Progenitor cell of endocrine pancreas (in vitro differentiated cells): Measurements from ENCODE around the gene FBXW5. TPM values are rescaled to one million over a fixed set of nuclear protein-coding genes. Genes with fewer than 3 reads are reported as not detected.

Experiments
- DNase-seq: peaks from one replicate; pipeline ENCODE4 v3.0.0; 2021; ENCODE audit warnings: low spot score; ENCODE audit not compliant: unreplicated experiment
- H3K27ac Mint-ChIP-seq: 2 replicates; pipeline ENCODE4 v1.8.0; 2021; ENCODE audit warnings: mild to moderate bottlenecking, moderate library complexity, mixed read lengths
- H3K27me3 Mint-ChIP-seq: 2 replicates; pipeline ENCODE4 v1.8.0; 2021; ENCODE audit warnings: mixed read lengths
- H3K36me3 Mint-ChIP-seq: 2 replicates; pipeline ENCODE4 v1.8.0; 2022; ENCODE audit warnings: mixed read lengths; ENCODE audit not compliant: insufficient read depth
- H3K4me1 Mint-ChIP-seq: 2 replicates; pipeline ENCODE4 v1.8.0; 2021; ENCODE audit warnings: low read depth, mixed read lengths
- H3K4me3 Mint-ChIP-seq: 2 replicates; pipeline ENCODE4 v1.8.0; 2021; ENCODE audit warnings: low read depth, mild to moderate bottlenecking, moderate library complexity, mixed read lengths
- H3K9me3 Mint-ChIP-seq: 2 replicates; pipeline ENCODE4 v1.8.0; 2021; ENCODE audit warnings: low read depth, mixed read lengths
- long read RNA-seq: library from polyadenylated mRNA; unstranded; transcript quantifications from one replicate; pipeline ENCODE4 v2.0.0, GENCODE V29; 2020
- total RNA-seq: library from RNA; stranded (reverse); gene quantifications from 2 replicates; pipeline ENCODE4 v1.2.1, GENCODE V29; 2021
- TF ChIP-seq, protein P1 (sequence below): fragments of 200-600 bp; sonication (generic); IDR thresholded peaks from one replicate; pipeline ENCODE4 v1.5.0; 2021; ENCODE audit warnings: antibody characterized with exemption, mild to moderate bottlenecking; ENCODE audit not compliant: unreplicated experiment

FBXW5 gene, protein sequence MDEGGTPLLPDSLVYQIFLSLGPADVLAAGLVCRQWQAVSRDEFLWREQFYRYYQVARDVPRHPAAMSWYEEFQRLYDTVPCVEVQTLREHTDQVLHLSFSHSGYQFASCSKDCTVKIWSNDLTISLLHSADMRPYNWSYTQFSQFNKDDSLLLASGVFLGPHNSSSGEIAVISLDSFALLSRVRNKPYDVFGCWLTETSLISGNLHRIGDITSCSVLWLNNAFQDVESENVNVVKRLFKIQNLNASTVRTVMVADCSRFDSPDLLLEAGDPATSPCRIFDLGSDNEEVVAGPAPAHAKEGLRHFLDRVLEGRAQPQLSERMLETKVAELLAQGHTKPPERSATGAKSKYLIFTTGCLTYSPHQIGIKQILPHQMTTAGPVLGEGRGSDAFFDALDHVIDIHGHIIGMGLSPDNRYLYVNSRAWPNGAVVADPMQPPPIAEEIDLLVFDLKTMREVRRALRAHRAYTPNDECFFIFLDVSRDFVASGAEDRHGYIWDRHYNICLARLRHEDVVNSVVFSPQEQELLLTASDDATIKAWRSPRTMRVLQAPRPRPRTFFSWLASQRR
- 77.3 and 77.7 TPM in 2 replicates for total RNA-seq
- long read RNA-seq, transcript FBXW5-201 (9 exons, 2,274 nt), result major isoform, 22 of 44 reads
- long read RNA-seq, partial matches to known transcripts, result 9 of 44 reads
- long read RNA-seq, other reads (novel, unspliced or antisense), result 13 of 44 reads

DNA sequence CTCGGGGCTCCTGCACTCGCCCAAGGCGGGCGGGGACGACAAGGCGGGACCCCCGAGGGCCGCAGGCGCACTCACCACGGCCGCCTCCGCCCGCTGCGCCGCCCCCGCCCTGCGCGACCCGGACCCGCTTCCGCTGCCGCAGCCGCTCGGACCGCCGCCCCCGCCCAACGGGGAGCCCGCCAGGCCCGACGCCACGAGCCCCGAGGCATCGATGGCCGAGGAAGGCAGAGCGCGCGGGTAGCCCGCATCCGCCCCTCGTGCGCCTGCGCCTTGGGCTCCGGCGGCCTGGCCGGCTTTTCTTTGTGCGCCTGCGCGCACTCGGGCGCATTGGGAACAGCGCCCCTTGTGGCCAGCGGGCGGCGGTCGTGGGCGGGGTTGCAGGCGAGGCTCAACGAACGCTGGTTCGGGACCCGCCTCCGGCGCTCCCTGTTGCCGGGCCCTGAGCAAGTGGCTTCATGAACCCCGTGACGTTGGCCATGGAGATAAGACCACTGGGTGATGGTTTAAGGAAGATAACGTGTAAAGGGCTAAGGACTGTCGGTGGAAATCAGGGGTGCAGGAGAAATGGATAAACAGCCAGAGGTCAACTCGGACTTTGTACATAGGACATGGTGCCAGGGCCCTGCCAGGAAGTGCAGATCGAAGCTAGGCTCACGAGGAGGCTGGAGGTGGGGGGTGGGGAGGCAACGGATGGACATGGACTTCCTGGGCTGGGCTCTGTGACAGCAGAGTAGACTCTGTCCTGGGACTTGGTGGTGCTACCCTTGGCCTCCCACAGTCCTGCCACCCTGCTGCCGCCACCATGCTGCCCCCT, at the start of gene FBXW5, which contains the start of gene C8G:
FBXW5 (minus strand) TSS at position 220 of the 814 bp plus-strand sequence. CDS start 655 bp downstream, outside the sequence.
C8G (plus strand) TSS at position 725 of the 814 bp plus-strand sequence; CDS start at position 803, 78 bp downstream.
- TF ChIP-seq, protein P1, sequence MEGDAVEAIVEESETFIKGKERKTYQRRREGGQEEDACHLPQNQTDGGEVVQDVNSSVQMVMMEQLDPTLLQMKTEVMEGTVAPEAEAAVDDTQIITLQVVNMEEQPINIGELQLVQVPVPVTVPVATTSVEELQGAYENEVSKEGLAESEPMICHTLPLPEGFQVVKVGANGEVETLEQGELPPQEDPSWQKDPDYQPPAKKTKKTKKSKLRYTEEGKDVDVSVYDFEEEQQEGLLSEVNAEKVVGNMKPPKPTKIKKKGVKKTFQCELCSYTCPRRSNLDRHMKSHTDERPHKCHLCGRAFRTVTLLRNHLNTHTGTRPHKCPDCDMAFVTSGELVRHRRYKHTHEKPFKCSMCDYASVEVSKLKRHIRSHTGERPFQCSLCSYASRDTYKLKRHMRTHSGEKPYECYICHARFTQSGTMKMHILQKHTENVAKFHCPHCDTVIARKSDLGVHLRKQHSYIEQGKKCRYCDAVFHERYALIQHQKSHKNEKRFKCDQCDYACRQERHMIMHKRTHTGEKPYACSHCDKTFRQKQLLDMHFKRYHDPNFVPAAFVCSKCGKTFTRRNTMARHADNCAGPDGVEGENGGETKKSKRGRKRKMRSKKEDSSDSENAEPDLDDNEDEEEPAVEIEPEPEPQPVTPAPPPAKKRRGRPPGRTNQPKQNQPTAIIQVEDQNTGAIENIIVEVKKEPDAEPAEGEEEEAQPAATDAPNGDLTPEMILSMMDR, result peak; percentile 99
- peak within 1 kb of the TSS; percentile 56 for H3K27ac Mint-ChIP-seq
- DNase-seq, result peak; percentile 94
- H3K9me3 Mint-ChIP-seq, result no peaks in the 10 kb centered on the region
- H3K4me3 Mint-ChIP-seq, result peak within 1 kb of the TSS; percentile 72
- H3K36me3 Mint-ChIP-seq, result no peaks in the 10 kb centered on the region
- no peaks in the 10 kb centered on the region for H3K27me3 Mint-ChIP-seq
- H3K4me1 Mint-ChIP-seq, result peaks cover 2% of the 10 kb centered on the region

DNA sequence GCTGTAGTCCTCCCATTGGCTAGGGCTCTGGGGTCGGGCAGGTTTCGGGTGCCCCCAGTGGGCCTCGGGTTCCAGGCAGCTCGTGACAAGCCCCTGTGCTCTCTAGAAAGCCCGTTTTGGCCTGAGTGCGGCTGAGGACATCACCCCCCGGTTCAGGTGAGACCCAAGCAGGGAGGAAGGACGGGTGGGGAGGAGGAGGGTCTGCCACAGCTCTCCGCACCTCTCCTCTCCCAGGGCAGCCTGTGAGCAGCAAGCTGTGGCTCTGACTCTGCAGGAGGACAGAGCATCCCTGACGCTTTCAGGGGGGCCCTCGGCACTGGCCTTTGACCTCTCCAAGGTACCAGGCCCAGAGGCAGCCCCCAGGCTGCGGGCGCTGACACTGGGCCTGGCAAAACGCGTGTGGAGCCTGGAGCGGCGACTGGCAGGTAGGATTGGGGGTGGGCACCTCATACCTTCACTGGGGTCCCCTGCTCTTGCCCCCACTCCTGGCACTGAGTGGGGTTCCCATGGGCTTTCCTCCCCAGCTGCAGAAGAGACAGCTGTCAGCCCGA, 48.4 kb upstream of the FBXW5 start:
- Mint-ChIP-seq H3K4me3 (peak overlapping the region; percentile 76), H3K4me1 (peaks cover 11% of the 10 kb centered on the region), H3K27me3 (peaks cover under 1% of the 10 kb centered on the region), H3K36me3 (no peaks in the 10 kb centered on the region), H3K27ac (no peak overlapping the region), H3K9me3 (no peaks in the 10 kb centered on the region)
- TF ChIP-seq, protein P1, result no peak
- no peak for DNase-seq

DNA sequence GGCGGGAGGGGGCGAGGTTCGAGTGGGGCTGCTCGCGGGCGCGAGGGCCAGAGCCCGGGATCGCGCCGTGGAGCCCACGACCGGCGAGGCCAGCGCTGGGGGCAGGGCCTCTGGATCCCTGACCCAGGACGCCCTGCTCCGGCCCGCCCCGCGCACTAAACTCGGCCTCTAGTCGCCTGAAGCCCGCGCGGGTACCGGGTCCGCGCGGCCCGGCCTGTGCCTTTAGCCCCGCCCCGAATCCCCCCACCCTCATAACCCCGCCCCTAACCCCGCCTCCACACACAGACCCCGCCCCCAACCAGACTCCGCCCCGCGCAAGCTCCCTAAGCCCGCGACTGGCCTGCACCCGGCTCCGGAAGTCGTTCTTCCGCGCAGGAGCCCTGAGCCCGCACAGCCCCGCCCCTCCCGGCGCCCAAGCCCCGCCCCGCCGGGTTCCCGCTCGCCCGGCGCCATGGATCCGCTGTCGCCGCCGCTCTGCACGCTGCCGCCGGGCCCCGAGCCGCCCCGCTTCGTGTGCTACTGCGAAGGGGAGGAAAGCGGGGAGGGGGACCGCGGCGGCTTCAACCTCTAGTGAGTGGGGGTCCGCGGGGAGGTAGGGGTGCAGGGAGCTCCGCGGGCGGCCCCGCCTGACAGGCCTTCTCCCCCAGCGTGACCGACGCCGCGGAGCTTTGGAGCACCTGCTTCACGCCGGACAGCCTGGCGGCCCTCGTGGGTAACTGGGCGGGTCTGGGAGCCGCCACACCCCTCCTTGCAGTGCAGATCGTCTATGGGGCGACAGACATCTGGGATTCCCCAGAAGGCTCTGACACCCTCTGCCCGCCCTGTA, 47.7 kb upstream of the FBXW5 start, which contains the start of gene PAXX:
PAXX (plus strand) TSS at position 430 of the 826 bp plus-strand sequence; CDS start at position 452, 22 bp downstream.
- DNase-seq, result peak; percentile 89
- TF ChIP-seq, protein P1, result no peak
- Mint-ChIP-seq H3K36me3 (no peaks in the 10 kb centered on the region), H3K9me3 (no peaks in the 10 kb centered on the region), H3K27ac (peak within 1 kb of the TSS; percentile 69), H3K4me1 (peaks cover 11% of the 10 kb centered on the region), H3K4me3 (peak within 1 kb of the TSS; percentile 76), H3K27me3 (peaks cover 2% of the 10 kb centered on the region)

DNA sequence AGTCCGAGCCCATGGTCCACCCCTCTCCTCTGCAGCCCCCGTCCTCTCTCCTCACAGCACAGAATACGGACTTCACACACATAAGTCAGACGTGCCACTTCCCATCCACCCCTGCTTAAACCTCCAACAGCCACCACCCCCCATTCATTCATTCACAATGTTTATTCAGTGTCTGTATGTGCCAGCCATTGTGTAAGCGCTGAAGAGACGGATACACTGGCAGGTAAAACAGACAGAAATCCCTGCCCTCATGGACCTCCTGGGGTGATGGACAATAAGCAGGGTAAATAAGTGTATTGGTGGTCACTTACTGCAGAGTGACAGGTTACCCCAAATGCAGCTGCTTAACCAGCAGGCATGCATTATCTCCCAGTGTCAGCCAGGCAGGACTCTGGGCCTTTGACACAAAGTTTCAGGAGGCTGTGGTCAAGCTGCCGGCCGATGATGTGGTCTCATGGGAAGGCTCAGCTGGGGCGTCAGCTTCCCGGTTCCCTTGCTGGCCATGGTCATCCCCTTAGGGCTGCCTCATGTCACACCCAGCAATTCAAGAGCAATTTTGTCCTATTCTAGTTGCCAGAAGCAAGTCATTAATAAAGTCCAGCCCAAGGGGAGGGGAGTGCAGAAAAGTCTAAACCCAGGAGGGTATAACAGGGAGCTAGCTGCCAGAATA, 45.8 kb upstream of the FBXW5 start:
- Mint-ChIP-seq H3K9me3 (no peaks in the 10 kb centered on the region), H3K27me3 (peaks cover 2% of the 10 kb centered on the region), H3K4me1 (peaks cover 9% of the 10 kb centered on the region), H3K36me3 (no peaks in the 10 kb centered on the region), H3K4me3 (peak overlapping the region; percentile 6), H3K27ac (peak overlapping the region; percentile 10)
- DNase-seq, result no peak
- TF ChIP-seq, protein P1, result no peak
